ENCODE measurements around the gene NR2E1.

Gene NR2E1

GRCh38 chr6:108171918-108172516 lies 6.2 kb downstream of the NR2E1 start:
- DNase-seq = no peak

GRCh38 chr6:108174371-108175175 lies 8.8 kb downstream of the NR2E1 start:
- no peak for DNase-seq

GRCh38 chr6:108175176-108175591 lies 9.4 kb downstream of the NR2E1 start:
- DNase-seq = no peak

- DNase-seq = peak; percentile 83
These were observed 9.9 kb downstream of the NR2E1 start for GRCh38 chr6:108175592-108176279.

GRCh38 chr6:108176281-108177089 lies 10.7 kb downstream of the NR2E1 start:
- DNase-seq = no peak

- no peak for DNase-seq
These were observed 13.9 kb downstream of the NR2E1 start for GRCh38 chr6:108179741-108180140.

- DNase-seq = no peak
These were observed 14.4 kb downstream of the NR2E1 start for GRCh38 chr6:108180266-108180665.

- no peak for DNase-seq
These were observed 15.0 kb downstream of the NR2E1 start for GRCh38 chr6:108180776-108181175.

- DNase-seq = no peak
These were observed 20.4 kb downstream of the NR2E1 start for GRCh38 chr6:108186226-108186625.

- no peak for DNase-seq
These were observed 21.7 kb downstream of the NR2E1 start for GRCh38 chr6:108187519-108187918.

- DNase-seq = no peak
These were observed 27.3 kb downstream of the NR2E1 start for GRCh38 chr6:108193131-108193530.

GRCh38 chr6:108193835-108194234 lies 28.0 kb downstream of the NR2E1 start:
- no peak for DNase-seq

GRCh38 chr6:108194503-108194902 lies 28.7 kb downstream of the NR2E1 start:
- no peak for DNase-seq

GRCh38 chr6:108195209-108195608 lies 29.4 kb downstream of the NR2E1 start:
- no peak for DNase-seq

- DNase-seq = no peak
These were observed 33.1 kb downstream of the NR2E1 start for GRCh38 chr6:108198761-108199498.

GRCh38 chr6:108200186-108200585 lies 34.4 kb downstream of the NR2E1 start:
- no peak for DNase-seq

- DNase-seq = no peak
These were observed 34.8 kb downstream of the NR2E1 start for GRCh38 chr6:108200631-108201030.

- no peak for DNase-seq
These were observed 37.6 kb downstream of the NR2E1 start for GRCh38 chr6:108203189-108204112.

GRCh38 chr6:108207013-108207412 lies 41.2 kb downstream of the NR2E1 start:
- no peak for DNase-seq

GRCh38 chr6:108209738-108210137 lies 43.9 kb downstream of the NR2E1 start:
- no peak for DNase-seq

GRCh38 chr6:108210556-108210955 lies 44.7 kb downstream of the NR2E1 start:
- DNase-seq = no peak
